ENCODE results near the gene DYTN. TPM values are rescaled to one million over a fixed set of nuclear protein-coding genes. Genes with fewer than 3 reads are reported as not detected.

DYTN gene, protein sequence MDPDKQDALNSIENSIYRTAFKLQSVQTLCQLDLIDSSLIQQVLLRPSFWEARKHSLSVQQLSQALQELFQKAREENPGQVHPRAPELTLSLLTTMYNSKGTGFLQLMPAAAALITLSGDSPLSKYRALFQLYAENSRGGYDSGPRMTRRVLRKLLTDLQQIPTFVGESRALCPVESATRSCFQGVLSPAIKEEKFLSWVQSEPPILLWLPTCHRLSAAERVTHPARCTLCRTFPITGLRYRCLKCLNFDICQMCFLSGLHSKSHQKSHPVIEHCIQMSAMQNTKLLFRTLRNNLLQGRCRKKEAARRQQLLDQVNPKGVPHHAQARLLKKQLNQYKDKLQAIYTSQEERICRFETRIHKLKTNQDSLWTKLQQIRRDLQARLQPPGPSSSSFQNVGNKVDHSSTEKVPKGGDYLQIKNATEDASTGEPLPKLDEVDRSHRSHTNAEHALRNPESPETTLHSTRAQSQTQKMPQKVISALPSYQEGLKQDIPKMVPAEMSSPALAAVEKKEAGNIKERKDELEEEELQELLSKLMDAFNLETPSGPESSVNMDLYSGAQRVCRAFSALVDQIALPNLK
- total RNA-seq, result not detected in 2 replicates

DNA sequence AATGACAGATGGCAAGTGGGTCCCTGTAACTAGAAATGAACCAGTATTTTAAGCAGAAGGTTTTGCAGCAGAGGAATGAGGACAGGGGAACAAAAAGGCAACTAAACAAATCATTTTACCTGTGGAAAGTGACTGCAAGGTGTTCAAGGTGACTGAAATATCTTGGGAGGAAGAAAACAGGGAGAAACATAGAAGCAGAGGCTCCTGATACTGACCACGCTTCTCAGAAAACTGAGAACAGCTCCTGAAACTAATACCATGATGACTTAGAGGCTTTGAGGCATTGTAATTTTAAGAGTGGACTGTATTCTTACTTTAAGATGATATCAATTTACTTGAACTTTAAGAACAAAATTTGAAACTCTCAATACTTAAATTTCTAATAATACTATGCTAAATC, at the start of gene DYTN:
DYTN (minus strand) TSS at position 101 of the 400 bp plus-strand sequence. CDS start 117 bp downstream, outside the sequence.
- H3K4me3 ChIP-seq (ENCODE audit: low read depth, low read length), result no peak within 1 kb of the TSS
- DNase-seq (ENCODE audit: low read depth), result no peak
- TF ChIP-seq, protein P1, sequence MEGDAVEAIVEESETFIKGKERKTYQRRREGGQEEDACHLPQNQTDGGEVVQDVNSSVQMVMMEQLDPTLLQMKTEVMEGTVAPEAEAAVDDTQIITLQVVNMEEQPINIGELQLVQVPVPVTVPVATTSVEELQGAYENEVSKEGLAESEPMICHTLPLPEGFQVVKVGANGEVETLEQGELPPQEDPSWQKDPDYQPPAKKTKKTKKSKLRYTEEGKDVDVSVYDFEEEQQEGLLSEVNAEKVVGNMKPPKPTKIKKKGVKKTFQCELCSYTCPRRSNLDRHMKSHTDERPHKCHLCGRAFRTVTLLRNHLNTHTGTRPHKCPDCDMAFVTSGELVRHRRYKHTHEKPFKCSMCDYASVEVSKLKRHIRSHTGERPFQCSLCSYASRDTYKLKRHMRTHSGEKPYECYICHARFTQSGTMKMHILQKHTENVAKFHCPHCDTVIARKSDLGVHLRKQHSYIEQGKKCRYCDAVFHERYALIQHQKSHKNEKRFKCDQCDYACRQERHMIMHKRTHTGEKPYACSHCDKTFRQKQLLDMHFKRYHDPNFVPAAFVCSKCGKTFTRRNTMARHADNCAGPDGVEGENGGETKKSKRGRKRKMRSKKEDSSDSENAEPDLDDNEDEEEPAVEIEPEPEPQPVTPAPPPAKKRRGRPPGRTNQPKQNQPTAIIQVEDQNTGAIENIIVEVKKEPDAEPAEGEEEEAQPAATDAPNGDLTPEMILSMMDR (conservative IDR thresholded peaks at IDR 0.05; ENCODE audit: low read depth, low read length), result no peak

DNA sequence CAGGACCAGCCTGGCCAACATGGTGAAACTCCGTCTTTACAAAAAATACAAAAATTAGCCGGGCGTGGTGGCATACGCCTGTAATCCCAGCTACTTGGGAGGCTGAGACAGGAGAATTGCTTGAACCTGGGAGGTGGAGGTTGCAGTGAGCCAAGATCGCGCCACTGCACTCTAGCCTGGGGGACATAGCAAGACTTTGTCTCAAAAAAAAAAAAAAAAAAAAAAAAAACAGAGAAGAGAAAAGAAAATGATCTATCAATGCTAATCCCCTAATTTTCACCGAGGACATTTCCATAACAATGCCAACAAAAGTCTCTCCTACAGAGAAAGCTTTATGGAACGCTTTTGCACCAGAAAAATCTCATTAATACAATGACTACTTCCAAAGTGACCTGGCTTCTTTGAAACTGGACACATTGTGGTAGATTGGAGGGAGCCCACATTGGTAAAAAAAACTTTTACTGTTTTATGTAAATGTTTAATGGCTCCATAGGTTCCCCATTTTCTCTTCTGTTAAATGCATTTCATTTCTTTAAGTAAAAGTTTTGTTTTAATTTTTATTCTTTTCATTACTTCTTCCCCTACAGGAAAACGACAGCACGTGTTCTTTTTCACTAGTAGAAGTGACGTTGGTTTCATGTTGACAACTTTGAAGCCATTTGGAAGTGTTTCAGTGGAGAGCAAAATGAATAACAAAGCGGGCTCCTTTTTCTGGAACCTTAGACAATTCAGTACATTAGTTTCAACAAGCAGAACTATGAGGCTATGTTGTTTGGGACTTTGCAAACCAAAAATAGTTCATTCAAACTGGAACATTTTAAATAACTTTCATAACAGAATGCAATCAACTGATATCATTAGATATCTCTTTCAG, 48.1 kb upstream of the DYTN start:
- TF ChIP-seq, protein P1 (conservative IDR thresholded peaks at IDR 0.05; ENCODE audit: low read depth, low read length), result no peak
- peak overlapping the region; percentile 90 for H3K4me3 ChIP-seq (ENCODE audit: low read depth, low read length)

DNA sequence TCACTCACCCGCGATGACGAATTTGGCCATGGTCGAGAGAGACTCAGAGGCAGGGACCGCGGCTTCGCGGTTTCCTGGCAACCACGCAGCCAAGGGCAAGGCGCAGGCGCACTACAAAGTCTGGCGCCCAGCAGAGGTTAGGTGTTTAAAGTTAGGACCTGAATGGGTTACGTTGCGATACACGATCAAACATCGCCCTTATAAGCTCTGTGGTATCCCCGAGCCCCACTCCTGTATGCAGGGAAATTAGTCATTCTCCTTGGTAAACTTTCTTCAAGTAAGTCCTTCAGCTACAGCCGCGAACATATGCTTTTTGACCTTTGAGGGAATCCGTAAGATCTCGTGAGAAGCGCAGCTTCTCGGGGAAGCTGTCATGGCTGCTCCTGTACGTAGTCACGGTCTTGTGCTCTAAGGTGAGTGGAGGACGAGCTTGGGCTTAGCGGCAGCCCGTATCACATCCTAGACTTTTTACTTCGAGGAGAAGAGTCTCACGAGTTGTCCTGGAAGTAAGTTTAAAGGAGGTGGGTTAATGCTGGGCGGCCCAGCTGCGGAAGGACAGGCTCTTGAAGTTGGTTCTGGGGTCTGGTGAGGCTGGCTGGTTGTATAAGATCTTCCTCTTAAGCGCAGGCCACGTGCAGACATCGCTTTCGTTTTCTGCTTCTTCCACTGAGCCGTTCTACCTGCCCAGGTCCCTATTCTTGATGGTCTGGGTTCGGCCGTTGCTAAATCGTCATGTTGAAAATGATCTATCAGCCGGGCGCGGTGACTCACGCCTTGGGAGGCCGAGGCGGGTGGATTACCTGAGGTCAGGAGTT, 47.3 kb upstream of the DYTN start, which contains the start of the genes FASTKD2 and MDH1B:
FASTKD2 (plus strand) TSS at position 365 of the 815 bp plus-strand sequence. CDS start 1,088 bp downstream, outside the sequence.
MDH1B (minus strand) TSS at position 87 of the 815 bp plus-strand sequence; CDS start at position 30, 57 bp downstream.
- TF ChIP-seq, protein P1 (conservative IDR thresholded peaks at IDR 0.05; ENCODE audit: low read depth, low read length), result no peak
- H3K4me3 ChIP-seq (ENCODE audit: low read depth, low read length), result peak within 1 kb of the TSS; percentile 90
- DNase-seq (ENCODE audit: low read depth), result peak; percentile 88

More for the DNA sequence above, 48.1 kb upstream of the DYTN start:
- DNase-seq (ENCODE audit: low read depth), result no peak

DNA sequence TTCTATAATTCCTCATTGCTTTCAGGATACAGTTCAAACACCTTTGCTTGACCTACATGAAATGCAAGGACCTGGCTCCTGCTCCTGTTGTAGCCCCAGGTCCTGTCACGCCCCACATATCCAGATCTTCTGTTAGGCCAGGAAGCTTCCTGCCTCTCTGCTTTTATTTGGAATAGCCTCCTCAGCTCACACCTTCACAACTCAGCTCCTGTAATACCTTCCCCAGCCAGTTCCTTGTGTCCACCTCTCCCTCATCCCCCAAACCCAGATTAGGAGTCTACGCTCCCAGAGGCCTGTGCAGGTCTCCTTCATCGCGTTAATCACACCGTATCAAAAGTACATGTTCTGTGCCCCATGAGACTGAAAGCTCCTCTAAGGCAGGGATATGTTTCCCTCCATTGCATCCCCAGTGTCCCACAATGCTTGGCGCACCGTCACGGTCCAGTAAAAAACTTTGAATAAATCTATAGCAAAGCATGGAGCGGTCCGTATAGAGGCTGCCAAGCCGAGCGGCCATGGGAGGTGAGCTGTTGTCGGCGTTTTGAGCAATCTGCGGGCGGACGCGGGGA, 46.6 kb upstream of the DYTN start:
- H3K4me3 ChIP-seq (ENCODE audit: low read depth, low read length), result peak overlapping the region; percentile 90
- TF ChIP-seq, protein P1 (conservative IDR thresholded peaks at IDR 0.05; ENCODE audit: low read depth, low read length), result no peak
- DNase-seq (ENCODE audit: low read depth), result no peak

DNA sequence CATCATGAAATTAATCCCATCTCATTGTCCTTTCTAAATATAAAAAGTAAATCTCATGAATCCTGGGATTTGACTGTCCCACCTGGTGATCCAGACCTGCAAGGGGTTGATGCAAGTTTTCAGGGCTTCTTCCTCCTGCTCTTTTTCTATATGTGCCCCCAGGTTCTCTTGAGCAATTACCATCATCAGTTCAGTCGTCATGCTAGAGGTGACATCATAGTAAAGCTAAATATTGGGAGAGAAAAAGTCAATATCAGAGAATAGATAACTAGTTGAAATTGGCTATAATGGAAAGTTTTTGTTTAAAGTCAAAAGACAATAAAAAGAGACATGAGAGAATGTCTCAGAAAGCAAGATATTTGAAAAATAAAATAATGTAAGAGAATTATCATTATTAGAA, 38.6 kb upstream of the DYTN start:
- H3K4me3 ChIP-seq (ENCODE audit: low read depth, low read length), result no peak overlapping the region
- DNase-seq (ENCODE audit: low read depth), result no peak
- TF ChIP-seq, protein P1 (conservative IDR thresholded peaks at IDR 0.05; ENCODE audit: low read depth, low read length), result no peak
